ENCODE measurements around the gene SLC25A34.

SLC25A34 gene

GRCh38 chr1:15707239-15707925 is 28.7 kb upstream of the SLC25A34 start:
- TF ChIP-seq POLR2A (IDR thresholded peaks at IDR 0.05; ENCODE audit: extremely low read depth, insufficient read length) (no peak), MAX (IDR thresholded peaks at IDR 0.05; ENCODE audit: low read depth, low read length) (no peak), MYC (IDR thresholded peaks at IDR 0.05; ENCODE audit: low read depth, low read length) (no peak)
- TF ChIP-seq, protein P1, sequence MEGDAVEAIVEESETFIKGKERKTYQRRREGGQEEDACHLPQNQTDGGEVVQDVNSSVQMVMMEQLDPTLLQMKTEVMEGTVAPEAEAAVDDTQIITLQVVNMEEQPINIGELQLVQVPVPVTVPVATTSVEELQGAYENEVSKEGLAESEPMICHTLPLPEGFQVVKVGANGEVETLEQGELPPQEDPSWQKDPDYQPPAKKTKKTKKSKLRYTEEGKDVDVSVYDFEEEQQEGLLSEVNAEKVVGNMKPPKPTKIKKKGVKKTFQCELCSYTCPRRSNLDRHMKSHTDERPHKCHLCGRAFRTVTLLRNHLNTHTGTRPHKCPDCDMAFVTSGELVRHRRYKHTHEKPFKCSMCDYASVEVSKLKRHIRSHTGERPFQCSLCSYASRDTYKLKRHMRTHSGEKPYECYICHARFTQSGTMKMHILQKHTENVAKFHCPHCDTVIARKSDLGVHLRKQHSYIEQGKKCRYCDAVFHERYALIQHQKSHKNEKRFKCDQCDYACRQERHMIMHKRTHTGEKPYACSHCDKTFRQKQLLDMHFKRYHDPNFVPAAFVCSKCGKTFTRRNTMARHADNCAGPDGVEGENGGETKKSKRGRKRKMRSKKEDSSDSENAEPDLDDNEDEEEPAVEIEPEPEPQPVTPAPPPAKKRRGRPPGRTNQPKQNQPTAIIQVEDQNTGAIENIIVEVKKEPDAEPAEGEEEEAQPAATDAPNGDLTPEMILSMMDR (IDR thresholded peaks at IDR 0.05; ENCODE audit: low read depth, low read length), result no peak
- no peak for DNase-seq (ENCODE audit: low read depth)
- no peak overlapping the region for H3K4me3 ChIP-seq (ENCODE audit: low read depth, low read length)

- TF ChIP-seq MYC (IDR thresholded peaks at IDR 0.05; ENCODE audit: low read depth, low read length), result no peak
- no peak for TF ChIP-seq MAX (IDR thresholded peaks at IDR 0.05; ENCODE audit: low read depth, low read length)
- TF ChIP-seq POLR2A (IDR thresholded peaks at IDR 0.05; ENCODE audit: extremely low read depth, insufficient read length), result no peak
- TF ChIP-seq, protein P1 (IDR thresholded peaks at IDR 0.05; ENCODE audit: low read depth, low read length), result no peak
- DNase-seq (ENCODE audit: low read depth), result no peak
- H3K4me3 ChIP-seq (ENCODE audit: low read depth, low read length), result no peak overlapping the region
Measured at GRCh38 chr1:15708486-15709137, 27.4 kb upstream of the SLC25A34 start.

DNA sequence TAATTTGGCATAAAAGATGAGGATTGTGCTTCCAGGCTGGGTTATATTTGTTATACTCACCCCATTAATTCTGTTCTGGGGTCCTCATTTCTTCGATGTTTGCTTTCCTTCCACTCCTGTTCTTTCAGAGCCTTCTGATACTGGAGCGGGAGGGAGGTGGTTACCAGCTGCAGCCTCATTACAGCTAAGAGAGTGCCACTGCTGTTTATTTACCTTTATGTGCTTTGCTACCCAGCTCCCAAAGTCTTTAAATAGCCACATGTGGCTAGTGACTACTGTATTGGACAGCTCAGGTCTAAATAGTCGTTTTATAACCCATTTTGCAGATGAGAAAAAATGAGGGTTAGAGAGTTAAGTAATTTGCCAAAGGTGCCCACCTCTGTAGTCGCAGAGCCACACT is 26.8 kb upstream of the SLC25A34 start:
- TF ChIP-seq POLR2A (IDR thresholded peaks at IDR 0.05; ENCODE audit: extremely low read depth, insufficient read length) (no peak), MYC (IDR thresholded peaks at IDR 0.05; ENCODE audit: low read depth, low read length) (no peak), MAX (IDR thresholded peaks at IDR 0.05; ENCODE audit: low read depth, low read length) (no peak)
- TF ChIP-seq, protein P1 (IDR thresholded peaks at IDR 0.05; ENCODE audit: low read depth, low read length), result no peak
- DNase-seq (ENCODE audit: low read depth), result no peak
- no peak overlapping the region for H3K4me3 ChIP-seq (ENCODE audit: low read depth, low read length)

DNA sequence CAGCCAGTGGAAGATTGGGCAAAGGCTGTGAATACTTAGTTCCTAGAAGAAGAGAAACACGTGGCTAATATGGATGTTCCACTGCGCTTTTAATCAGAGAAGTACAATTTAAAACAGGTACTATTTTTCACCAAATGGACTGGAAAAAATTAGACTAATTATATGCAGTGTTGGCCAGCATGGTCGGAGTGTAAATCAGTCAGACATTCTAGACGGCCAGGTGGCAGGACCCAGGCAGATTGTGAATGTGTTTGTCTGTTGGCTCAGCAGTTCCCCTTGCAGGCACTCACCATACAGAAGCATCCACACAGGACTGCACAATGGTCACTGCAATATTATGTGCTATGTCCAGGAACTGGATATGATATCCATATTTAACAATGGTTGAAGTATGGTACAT is 23.9 kb upstream of the SLC25A34 start:
- no peak for DNase-seq (ENCODE audit: low read depth)
- TF ChIP-seq MAX (IDR thresholded peaks at IDR 0.05; ENCODE audit: low read depth, low read length) (no peak), POLR2A (IDR thresholded peaks at IDR 0.05; ENCODE audit: extremely low read depth, insufficient read length) (no peak), MYC (IDR thresholded peaks at IDR 0.05; ENCODE audit: low read depth, low read length) (no peak)
- TF ChIP-seq, protein P1 (IDR thresholded peaks at IDR 0.05; ENCODE audit: low read depth, low read length), result no peak
- H3K4me3 ChIP-seq (ENCODE audit: low read depth, low read length), result no peak overlapping the region

DNA sequence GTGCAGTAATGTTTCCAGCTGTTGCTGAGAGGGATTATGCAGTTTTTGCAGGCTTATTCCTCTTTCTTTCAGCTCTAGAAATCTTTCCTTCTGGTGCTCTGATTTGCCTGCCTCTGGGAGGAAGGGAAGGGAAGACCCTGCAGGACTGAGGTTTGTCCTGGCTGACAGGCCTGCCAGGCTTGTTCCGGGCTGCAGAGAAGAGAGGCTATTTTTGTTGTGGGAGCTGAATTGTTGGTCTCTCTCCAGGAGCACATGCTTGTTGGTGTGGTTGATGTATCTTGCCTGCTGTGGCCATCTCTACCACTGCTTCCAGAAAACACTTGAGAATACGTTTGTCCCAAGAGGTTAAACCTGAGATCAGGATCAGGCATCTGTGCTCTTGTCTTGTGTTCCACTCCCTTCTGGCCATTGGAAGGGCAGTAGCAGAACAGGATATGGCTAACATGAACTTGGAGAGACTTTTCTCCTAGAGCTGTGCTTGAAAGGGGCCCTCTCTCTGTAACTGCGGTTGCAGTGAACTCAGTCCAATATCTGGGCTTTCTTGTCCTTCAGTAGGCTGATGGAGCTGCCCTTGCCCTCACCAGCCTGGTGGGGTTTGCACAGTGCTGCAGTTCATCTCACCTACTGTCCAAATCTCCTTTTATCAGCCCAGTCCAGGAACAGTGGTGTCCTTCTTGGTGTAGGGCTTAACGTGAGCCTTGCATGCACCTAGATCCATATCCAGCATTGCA is 21.5 kb upstream of the SLC25A34 start:
- DNase-seq (ENCODE audit: low read depth), result no peak
- TF ChIP-seq, protein P1 (IDR thresholded peaks at IDR 0.05; ENCODE audit: low read depth, low read length), result no peak
- H3K4me3 ChIP-seq (ENCODE audit: low read depth, low read length), result no peak overlapping the region
